CD4-positive, alpha-beta T cell treated with Interleukin-6 for 4 hours (primary cell): ENCODE measurements around the gene GDF10.

Source experiments
- DNase-seq: peaks from one replicate; pipeline ENCODE4 v3.0.0-alpha.2; 2020; ENCODE audit warnings: mixed read lengths

GDF10 gene

DNA sequence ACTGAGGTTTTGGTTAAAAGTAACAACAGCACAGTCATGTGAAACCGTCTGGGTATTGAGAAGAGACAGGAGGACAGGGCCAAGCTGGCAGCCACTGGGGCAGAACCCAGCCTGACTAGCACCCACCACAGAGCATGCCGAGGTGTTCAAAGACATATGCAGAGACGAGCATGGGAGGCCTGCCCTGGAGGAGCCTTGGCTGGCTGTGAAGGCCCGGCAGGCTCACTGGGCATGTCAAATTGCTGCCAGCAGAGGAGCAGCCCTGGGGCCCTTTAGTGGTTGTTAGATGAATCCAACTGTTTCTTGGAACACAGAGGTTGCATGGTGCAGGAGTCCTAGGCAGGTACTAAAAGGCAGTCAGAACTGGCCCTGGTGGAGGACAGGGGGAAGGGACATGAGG lies 17.3 kb downstream of the GDF10 start:
- DNase-seq: no peak

DNA sequence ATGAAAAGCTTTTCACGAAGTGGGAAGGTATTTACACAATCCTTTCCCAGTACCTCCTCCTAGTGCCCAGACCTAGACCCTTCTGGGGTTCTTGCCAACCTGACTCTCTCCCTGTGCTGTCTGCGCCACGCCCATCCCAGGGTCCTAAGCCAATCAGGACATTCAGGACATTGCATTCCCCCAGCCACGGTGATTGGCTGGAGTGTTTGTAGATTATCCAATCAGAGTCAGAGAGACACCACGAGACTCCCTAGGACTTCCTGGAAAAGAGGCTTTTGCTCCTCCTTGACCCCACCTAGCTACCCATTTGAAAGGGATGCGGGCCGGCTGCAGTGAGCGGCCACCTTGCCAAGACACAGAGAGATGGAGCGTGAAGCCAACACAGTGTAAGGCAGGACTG lies 18.7 kb downstream of the GDF10 start:
- no peak for DNase-seq

DNA sequence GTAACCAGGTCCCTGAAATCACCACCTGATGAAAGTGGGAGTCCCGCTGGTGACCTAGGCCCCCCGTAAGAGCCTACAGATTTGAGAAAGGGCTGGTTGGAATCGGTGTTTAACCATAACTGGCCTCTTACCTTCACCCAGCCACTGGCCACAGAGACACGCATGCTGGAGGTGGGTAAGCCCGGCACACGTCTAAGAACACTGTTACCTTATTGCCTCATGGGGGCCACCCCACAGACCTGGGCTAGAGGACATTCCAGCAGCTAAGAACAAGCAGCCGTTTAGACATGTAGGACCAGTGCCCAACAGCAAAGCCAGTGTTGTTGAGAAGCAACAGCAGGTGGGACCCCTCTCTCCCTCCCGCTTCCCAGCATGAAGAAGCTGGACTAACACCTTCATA lies 19.8 kb downstream of the GDF10 start:
- no peak for DNase-seq

DNA sequence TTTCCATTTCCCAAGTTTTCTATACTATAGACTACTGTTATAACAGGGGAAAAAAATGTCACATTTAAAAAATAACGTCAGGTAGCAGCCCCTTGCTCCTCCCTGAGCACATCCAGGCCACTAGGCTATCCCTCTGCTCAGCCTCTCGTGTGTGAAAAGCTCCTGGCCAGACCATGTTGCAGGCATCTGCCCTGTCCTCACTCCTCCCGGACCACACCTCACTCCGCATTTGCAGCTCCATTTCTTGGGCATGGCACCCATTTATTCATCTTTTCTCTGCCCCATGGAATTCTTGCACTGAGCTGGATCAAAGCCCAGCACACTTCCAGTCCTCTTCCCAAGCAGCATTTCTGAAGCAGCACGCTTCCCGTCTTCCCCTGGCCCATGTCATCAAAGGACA lies 20.8 kb downstream of the GDF10 start:
- DNase-seq: no peak

DNA sequence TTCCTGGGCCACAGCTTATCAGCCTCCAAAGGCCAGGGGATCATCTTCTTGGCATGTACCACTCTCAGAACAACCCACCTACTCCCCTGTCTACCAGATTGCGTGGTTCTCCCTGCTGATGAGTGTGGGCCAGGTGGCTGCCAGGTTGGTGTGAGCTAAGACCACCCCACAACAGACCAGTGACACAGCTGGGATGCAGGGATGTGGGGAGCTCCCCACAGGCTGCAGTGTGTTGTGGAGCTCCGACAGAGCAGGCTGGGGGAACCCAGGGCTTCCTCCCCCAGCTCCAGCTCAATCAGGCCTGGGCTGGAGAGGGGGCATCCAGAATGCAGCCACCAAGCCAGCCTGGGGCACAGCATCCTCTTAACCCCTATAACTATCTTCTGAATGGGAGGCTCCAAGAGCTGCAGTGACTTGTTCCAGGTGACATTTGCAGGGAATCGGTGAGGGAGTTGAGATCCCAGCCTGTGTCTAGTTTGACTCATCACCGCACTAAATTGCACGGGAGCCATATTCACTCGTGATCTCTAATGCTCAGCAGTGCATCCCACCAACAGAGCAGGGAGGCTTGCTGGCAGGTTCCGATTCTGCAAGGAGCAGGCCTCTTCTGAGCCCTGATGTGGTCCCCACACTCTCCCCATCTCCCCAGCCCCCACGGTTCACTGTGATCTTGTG lies 21.7 kb downstream of the GDF10 start:
- DNase-seq: no peak

DNA sequence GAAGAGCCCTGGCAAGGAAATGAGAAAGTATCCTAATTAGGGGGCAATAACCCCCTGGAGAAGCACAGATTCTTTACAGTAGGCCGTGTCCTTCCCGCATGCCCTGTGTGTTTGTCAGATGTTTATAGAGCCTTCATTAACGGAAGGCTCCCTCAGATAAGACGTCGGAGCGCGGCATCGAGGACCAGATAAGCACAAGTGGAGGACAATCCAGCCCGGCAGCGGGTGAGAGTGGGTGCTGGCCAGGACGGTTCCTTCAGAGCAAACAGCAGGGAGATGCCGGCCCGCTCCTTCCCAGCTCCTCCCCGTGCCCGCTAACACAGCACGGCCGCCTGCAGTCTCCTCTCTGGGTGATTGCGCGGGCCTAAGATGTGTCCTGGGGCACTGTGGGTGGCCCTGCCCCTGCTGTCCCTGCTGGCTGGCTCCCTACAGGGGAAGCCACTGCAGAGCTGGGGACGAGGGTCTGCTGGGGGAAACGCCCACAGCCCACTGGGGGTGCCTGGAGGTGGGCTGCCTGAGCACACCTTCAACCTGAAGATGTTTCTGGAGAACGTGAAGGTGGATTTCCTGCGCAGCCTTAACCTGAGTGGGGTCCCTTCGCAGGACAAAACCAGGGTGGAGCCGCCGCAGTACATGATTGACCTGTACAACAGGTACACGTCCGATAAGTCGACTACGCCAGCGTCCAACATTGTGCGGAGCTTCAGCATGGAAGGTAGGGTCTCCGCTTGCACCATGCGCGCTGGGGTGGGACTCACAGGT lies 22.5 kb downstream of the GDF10 start, which contains the start of gene GDF2:
Gene GDF2 (plus strand): TSS at position 155 of the 762 bp plus-strand sequence. CDS start 215 bp downstream, at position 370.
- DNase-seq: no peak

DNA sequence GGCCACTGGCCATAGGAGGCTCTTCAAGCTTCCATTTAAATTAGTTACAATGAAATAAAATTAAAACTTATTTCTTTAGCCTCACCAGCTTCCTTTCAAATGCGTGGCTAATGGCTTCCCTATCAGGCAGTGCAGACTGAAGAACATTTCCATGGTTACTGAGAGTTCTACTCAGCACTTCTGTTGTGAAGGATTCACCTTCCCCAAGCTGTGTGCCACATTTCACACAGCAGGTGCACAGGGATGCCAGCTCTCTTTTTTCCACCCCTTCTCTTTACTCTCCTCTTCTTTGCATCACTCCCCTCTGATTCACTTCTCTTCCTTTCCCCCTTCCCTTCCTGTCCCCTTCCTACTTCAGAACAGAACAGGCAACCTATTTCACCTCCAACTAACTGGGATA lies 23.1 kb downstream of the GDF10 start:
- DNase-seq: no peak

DNA sequence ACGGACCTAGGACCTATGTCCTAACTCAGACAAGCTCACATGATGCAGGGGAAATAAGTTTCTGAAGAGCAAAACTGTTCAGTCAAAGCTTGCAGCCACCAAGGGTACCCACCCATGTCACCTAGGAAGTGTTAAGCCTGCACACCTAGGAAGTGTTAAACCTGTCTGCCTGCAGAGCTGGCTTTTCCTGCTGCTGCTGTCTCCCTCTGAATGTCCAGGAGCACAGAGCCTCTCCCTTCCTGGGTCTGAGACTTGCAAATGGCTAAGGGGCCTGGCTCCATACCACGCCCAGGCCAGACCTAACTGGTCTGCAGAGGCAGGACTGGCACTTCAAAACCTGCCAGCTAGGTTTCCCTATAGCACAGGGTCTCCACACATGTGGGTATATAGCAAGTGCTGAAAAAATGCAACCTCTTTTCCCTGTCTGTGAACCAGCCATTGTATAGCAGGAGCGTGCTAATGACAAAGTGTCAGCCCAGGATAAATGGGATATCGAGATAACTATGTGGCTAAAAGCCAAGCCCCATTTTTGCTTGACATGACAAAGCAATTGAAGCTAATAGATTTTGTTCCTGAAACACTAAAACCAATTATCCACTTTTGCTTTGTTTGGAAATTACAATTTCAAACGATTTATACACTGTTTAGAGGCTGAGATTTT lies 23.8 kb downstream of the GDF10 start:
- no peak for DNase-seq

DNA sequence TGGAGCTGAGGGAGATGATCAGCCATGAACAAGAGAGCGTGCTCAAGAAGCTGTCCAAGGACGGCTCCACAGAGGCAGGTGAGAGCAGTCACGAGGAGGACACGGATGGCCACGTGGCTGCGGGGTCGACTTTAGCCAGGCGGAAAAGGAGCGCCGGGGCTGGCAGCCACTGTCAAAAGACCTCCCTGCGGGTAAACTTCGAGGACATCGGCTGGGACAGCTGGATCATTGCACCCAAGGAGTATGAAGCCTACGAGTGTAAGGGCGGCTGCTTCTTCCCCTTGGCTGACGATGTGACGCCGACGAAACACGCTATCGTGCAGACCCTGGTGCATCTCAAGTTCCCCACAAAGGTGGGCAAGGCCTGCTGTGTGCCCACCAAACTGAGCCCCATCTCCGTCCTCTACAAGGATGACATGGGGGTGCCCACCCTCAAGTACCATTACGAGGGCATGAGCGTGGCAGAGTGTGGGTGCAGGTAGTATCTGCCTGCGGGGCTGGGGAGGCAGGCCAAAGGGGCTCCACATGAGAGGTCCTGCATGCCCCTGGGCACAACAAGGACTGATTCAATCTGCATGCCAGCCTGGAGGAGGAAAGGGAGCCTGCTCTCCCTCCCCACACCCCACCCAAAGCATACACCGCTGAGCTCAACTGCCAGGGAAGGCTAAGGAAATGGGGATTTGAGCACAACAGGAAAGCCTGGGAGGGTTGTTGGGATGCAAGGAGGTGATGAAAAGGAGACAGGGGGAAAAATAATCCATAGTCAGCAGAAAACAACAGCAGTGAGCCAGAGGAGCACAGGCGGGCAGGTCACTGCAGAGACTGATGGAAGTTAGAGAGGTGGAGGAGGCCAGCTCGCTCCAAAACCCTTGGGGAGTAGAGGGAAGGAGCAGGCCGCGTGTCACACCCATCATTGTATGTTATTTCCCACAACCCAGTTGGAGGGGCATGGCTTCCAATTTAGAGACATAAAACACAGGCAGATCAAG lies 25.6 kb downstream of the GDF10 start:
- DNase-seq: no peak

DNA sequence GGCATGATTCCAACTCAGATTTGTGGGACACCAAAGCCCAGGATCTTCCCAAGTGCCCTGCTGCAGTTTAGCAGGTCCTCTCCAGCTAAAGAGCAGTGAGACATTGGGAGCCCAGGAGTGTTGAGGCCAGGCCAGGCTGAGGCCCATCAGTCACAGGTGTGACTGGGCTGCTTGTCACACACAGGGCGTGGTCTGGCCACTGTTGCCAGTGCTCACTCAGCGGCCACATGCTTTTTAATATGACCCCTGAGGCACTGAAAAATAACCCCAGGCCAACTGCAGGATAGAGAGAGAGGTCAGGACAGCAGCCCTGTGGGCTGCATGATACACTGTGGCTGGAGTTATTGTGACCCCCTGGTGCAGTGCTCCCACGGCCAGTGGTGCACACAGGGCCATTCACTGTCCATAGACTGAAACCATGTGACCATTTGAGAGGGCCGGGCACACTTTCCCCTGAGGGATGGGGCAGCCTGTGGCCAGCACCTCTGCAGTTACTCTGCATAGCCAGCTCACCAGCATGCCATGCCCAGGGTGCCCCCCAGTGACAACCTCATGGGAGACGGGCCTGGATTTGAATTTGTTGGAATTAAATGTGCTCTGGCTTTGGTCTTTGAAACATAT lies 26.4 kb downstream of the GDF10 start:
- no peak for DNase-seq

DNA sequence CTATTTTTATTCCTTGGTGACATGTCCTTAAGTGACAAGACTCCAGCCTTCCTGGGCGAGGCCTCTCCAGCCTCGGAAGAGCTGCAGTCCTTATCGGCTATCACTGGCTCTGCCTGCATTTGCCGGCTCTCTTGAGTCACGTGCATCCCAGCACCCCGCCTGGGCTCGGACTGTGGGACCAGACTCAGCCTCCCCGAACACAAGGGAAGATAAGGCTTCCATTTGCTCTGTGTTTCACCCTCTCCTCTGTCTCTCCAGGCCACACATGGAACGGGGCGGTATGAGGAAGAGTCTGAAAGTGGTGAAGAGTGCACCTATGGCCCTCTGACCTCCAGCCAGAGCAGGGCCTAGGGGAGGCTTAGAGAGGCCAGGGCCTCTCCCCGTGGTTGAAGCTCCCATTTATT lies 26.9 kb downstream of the GDF10 start:
- DNase-seq: no peak

DNA sequence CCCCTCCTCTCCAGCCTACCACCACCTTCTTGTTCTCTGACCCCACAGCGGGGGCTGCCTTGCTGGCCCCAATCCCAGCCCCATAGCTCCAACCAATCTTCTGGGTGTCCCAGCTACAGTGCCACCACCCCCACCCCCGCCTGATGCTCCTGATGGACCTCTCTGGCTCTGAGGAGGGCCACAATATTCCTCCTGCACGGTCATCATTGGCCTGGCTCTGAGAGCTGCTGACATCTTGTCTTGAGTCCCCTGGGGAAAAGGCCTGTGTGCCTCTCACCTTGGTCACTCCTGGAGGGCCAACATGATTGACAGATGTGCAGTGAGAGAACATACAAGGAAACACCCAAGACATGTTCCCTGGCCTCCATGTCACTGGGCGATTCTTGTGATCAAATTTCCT lies 29.9 kb downstream of the GDF10 start:
- DNase-seq: no peak

DNA sequence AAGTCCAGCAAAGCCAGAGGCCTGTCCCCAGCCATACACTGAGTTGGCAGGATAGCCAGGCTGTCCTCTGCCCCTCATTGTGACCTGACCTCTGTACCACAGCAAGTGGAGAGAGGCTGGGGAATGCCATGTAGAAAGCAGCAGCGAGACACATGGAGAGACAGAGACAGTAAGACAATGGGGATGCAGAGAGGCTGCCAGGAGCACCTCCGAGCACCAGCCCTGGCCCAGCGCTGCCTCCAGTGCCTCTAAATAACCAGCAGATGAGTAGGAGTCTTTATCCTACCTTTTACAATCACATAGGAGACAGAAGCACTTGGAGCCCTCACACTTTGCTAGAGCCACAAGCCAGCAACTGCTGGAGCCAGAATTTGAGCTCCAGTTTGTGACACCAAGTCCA lies 30.4 kb downstream of the GDF10 start:
- DNase-seq: no peak

DNA sequence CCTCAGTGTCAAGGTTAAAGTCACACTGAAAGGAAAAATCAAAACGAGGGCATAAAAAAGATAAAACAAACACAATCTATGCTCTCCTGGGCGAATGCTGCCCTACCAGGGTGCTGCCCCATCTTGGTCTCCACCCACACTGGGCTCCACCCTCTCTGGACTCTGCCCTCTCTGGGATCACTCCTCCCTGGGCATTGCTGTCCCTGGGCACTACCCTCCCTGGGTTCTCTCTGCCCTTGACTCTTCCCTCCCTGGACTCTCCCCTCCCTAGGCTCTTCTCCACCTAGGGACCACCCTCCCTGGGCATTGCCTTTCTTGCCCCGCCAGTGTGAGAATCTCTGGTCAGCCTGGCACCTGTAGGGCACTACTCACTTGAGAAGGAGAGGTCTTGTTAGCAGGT lies 30.8 kb downstream of the GDF10 start:
- DNase-seq: no peak

DNA sequence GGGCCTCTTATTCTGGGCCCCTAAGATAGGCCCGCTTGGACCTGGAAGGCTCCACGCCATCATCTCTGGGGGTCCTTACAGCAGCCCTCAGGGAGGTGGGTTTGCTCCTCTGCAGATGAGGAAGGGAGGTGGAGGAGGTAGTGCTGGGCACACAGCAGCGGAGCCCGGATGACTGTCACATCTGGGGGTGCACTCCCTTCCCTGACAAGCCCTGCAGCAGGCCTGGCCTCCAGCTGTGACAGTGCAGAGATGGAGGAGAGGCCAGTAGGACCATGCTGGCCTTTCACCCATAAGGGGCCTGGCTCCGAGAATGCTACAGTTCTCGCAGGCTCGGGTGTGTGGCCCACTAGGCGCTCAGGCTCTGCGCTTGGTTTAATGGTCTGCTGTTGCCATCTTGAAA lies 31.5 kb downstream of the GDF10 start:
- no peak for DNase-seq

DNA sequence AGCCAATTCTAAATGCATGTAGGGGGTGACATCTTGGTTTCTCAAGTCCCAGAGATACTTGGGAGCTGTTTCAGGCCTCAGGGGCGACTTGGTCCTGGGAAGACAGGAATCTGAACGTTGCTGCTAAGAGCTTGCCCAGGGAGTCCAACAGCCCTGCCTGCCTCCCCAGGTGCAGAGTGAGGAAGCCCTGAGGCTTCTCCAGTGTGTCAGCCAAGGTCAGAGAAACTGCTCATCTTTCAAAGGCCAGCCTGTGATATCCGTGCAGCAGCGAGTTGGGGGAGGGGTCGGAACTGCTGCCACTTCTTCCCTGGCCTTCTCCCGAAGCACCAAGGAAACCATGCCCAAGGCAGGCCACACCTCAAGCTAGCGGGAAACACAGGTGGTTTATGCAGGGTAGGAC lies 32.0 kb downstream of the GDF10 start:
- DNase-seq: no peak

DNA sequence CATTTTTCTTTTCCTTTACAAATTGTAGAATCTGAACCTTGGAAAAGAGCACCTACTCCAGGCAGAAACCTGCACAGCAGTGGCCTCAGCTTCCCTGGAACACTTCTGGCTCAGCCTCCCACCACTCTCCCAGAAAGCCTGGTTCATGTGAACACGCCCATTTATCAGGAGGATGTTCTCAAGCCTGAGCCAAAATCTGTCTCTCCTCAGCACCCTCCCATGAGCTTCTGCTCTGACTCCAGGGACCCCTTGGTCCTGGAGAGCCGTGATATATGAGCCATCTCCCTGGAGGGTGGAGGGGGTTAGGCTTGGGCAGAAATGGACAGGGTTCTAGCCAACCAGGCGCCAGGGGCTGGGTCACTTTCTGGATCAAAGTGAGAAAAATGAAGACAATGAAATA lies 32.4 kb downstream of the GDF10 start:
- DNase-seq: no peak

DNA sequence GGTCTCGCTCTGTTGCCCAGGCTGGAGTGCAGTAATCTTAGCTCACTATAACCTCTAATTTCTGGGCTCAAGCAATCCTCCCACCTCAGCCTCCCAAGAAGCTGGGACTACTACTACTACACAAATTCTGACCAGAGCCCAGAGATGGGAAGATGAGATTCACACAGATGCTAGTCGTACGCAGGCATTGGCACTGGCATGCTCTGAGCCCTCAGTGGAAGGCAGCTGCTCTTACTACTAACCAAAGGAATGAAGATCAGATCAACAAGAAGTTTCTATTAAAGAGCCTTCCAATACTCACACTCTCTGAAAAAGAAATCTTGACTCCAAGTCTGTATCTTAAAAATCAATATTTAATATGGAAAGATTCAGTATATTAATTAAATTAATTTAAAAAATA lies 32.9 kb downstream of the GDF10 start:
- no peak for DNase-seq

DNA sequence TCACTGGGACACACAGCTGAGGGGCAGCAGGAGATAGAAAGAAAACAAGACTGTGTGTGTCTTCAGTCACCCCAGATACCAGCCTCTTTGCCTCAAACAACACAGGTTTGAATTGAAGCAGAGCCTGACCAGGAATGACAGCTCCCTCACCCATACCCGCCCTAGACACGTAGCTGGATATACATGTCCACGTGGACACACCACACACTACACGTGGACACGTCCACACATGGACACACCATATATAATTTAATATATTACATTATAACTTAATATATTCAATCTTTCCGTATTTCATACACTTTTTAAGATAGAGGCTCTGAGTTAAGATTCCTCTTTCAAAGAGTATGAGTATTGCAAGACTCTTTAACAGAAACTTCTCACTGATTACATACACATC lies 33.5 kb downstream of the GDF10 start:
- DNase-seq: no peak

DNA sequence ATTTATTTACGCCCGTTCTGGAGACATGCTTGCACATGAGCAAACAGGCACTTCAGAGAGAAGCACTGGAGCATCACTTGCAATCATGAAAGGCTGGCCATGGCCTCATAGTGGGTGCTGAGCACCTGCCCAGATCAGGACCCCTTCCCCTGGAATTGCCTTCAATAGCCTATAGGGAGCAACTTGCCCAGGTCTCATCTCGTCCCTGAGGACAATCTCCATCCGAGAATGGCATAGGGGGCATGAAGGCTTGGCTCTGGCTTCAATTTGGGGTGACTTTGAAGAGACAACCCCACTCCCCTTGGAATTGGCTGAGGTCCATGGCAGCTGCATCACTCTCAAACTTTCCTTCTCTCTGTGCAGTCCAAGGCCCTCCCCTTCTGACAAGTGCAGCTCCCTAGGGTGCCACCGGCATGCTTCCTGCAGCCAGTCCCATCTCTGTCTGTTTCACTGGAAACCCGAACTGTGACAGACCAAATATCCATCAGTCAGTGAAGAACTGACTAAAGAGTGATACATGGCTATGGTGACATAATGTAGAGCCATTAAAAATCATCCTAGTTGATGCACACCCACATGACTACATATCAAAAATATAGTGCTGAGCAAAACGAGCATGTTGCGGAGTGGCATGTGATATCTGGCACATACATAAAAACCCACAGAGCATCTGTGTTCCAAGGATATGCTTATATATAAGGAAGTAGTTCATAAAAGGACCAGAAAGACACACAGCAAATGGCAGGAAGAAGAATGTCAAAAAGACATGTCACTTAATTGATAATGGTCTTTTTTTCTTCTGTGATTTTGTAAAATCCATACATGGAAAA lies 34.7 kb downstream of the GDF10 start:
- DNase-seq: no peak

DNA sequence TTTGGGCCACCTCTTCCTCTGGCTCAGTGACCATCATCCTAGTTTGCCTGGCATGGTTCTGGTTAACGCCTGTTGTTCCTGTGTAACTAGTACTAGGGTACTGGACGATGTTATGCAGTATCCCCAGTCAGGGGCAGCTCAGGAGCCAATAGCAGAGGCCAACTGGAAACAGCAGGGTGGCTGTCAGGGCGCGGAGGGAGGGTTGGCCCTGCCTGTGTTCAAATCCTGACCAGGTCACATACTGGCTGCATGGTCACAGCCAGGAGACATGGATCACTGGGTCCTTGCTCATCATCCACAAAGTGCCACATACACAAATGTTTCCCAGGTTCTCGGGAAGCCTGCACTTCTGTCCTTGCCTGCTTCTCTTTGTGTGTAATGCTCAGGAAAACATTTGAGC lies 35.9 kb downstream of the GDF10 start:
- DNase-seq: no peak
